Kidney (tissue), 14 donors: ENCODE measurements around the gene NR0B2. TPM values are rescaled to one million over a fixed set of nuclear protein-coding genes. Genes with fewer than 3 reads are reported as not detected.
"Not testable (repeated sequence)": the region's sequence is repeated elsewhere in the genome, so short reads cannot be mapped to it uniquely, and the experiment has no call there.

Source experiments
- DNase-seq, 5 donors: peaks; one replicate each; pipeline ENCODE4 v3.0.0-alpha.2; 2013 to 2020
- FAIRE-seq: peaks from 2 replicates; lab custom pipeline; 2012; peaks lifted over from hg19 to GRCh38; lab: Jason Lieb, UNC
- H3K27ac ChIP-seq, 2 donors: one replicate each; pipeline ENCODE4 v1.7.0; 2013; ENCODE audit warnings: low read depth in 2 of 2, low read length in 2 of 2, inconsistent platforms in 1 of 2
- H3K27me3 ChIP-seq: one replicate; pipeline ENCODE4 v1.7.1; 2013; ENCODE audit warnings: low read length, inconsistent platforms; ENCODE audit not compliant: control insufficient read depth, insufficient read depth
- H3K36me3 ChIP-seq, 3 donors: one replicate each; pipeline versions ENCODE4 v1.7.0 to v1.7.1; 2013; ENCODE audit warnings: low read length in 3 of 3, control low read depth in 1 of 3, inconsistent platforms in 1 of 3; ENCODE audit not compliant: insufficient read depth in 3 of 3, control insufficient read depth in 2 of 3
- H3K4me1 ChIP-seq, 3 donors: one replicate each; pipeline versions ENCODE4 v1.7.0 to v1.7.1; 2013; ENCODE audit warnings: low read length in 3 of 3, inconsistent platforms in 1 of 3, low read depth in 1 of 3; ENCODE audit not compliant: control insufficient read depth in 2 of 3, insufficient read depth in 2 of 3
- H3K4me3 ChIP-seq, 3 donors: one replicate each; pipeline versions ENCODE4 v1.7.0 to v1.8.1; 2013; ENCODE audit warnings: low read length in 3 of 3, control low read depth in 1 of 3, inconsistent platforms in 1 of 3
- H3K9ac ChIP-seq, 3 donors: one replicate each; pipeline versions ENCODE4 v1.7.0 to v1.7.1; 2013; ENCODE audit warnings: low read length in 3 of 3, control low read depth in 1 of 3, inconsistent platforms in 1 of 3
- H3K9me3 ChIP-seq, 3 donors: one replicate each; pipeline versions ENCODE4 v1.7.0 to v1.7.1; 2013; ENCODE audit warnings: low read length in 3 of 3, control low read depth in 1 of 3, inconsistent platforms in 1 of 3; ENCODE audit not compliant: control insufficient read depth in 2 of 3, insufficient read depth in 1 of 3
- intact Hi-C: fragments of 100-400 bp; cut with DNase I; formaldehyde crosslinking; loops from one replicate; pipeline ENCODE4 v1.11.1; 2022
- polyA plus RNA-seq: library from polyadenylated mRNA; stranded (reverse); fragments of 350-450 nt; fragmentation: Illumina TruSeq; extraction: RNeasy Lipid Tissue Mini Kit (QIAGEN cat#74804); gene quantifications from one replicate; pipeline ENCODE4 v1.2.3, GENCODE V29; 2014; ENCODE audit warnings: low read depth, low replicate concordance; ENCODE audit not compliant: insufficient read depth
- total RNA-seq: library from RNA; stranded (reverse); fragmentation: NEBNext Ultra II Directional; extraction: Animal tissue kit (Norgen Biotek cat#: 25700); gene quantifications from one replicate; pipeline ENCODE4 v1.2.1, GENCODE V29; 2021
- TF ChIP-seq, protein P1 (sequence below): IDR thresholded peaks from 3 replicates; pipeline ENCODE4 v1.5.1; 2012; ENCODE audit warnings: mild to moderate bottlenecking, moderate library complexity, borderline replicate concordance; ENCODE audit not compliant: insufficient read depth; ENCODE audit errors: extremely low read depth
- donor health status: control.
- donor health status: control.
- donor health status: control.
- donor health status: control.
- donor health status: control.
- donor health status: DM: yes; HTN: yes; CAD: no.
- donor health status: Normal renal cell carcinoma (clear cell type).

NR0B2 gene
- total and polyA plus RNA-seq, 2 donors from 2014 or later, result 0.79 to 16.5 TPM

- Histone ChIP-seq H3K27me3 (no peaks in the 10 kb centered on the region), H3K9ac (no peak overlapping the region), H3K4me1 (no peaks in the 10 kb centered on the region), H3K36me3 (peaks cover 15 to 62% (median 50%) of the 10 kb centered on the region in 3 donors), H3K4me3 (no peak overlapping the region), H3K27ac (no peak overlapping the region), H3K9me3 (no peaks in the 10 kb centered on the region)
- intact Hi-C loops, result loop anchor here (10.0 kb wide), 1 partner anchor 78 kb away; no protein-coding TSS in a partner anchor
- TF ChIP-seq, protein P1, sequence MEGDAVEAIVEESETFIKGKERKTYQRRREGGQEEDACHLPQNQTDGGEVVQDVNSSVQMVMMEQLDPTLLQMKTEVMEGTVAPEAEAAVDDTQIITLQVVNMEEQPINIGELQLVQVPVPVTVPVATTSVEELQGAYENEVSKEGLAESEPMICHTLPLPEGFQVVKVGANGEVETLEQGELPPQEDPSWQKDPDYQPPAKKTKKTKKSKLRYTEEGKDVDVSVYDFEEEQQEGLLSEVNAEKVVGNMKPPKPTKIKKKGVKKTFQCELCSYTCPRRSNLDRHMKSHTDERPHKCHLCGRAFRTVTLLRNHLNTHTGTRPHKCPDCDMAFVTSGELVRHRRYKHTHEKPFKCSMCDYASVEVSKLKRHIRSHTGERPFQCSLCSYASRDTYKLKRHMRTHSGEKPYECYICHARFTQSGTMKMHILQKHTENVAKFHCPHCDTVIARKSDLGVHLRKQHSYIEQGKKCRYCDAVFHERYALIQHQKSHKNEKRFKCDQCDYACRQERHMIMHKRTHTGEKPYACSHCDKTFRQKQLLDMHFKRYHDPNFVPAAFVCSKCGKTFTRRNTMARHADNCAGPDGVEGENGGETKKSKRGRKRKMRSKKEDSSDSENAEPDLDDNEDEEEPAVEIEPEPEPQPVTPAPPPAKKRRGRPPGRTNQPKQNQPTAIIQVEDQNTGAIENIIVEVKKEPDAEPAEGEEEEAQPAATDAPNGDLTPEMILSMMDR, result no peak
- DNase-seq (peak in 1 of 5 donors; percentile 19), FAIRE-seq (no peak)
Measured at GRCh38 chr1:26882696-26883463, 30.9 kb downstream of the NR0B2 start.

DNA sequence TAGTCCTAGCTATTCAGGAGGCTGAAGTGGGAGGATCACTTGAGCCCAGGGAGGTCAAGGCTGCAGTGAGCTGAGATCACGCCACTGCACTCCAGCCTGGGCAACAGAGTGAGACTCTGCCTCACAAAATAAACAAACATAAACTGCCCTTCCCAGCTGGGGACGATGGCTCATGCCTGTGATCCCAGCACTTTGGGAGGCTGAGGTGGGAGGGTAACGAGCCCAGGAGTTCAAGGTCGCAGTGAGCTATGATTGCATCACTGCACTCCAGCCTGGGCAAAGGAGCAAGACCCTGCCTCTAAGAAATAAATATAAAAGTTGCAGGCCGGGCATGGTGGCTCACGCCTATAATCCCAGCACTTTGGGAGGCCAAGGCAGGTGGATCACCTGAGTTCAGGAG, 32.2 kb downstream of the NR0B2 start:
- H3K9ac ChIP-seq, FAIRE-seq, H3K27me3 ChIP-seq, H3K9me3 ChIP-seq, H3K4me1 ChIP-seq, H3K27ac ChIP-seq, H3K4me3 ChIP-seq: not testable (repeated sequence)
- H3K36me3 ChIP-seq, result peaks cover 15 to 61% (median 52%) of the 10 kb centered on the region in 3 donors
- peak in 1 of 5 donors; percentile 35 for DNase-seq
- intact Hi-C loops, result loop anchor here (10.0 kb wide), 1 partner anchor 77 kb away; no protein-coding TSS in a partner anchor

GRCh38 chr1:26879793-26880192, 34.0 kb downstream of the NR0B2 start:
- TF ChIP-seq, protein P1, result no peak
- Histone ChIP-seq H3K27me3 (no peaks in the 10 kb centered on the region), H3K36me3 (peaks cover 6 to 47% (median 40%) of the 10 kb centered on the region in 3 donors), H3K9ac (no peak overlapping the region), H3K4me1 (no peaks in the 10 kb centered on the region), H3K9me3 (no peaks in the 10 kb centered on the region), H3K4me3 (no peak overlapping the region), H3K27ac (no peak overlapping the region)
- DNase-seq (no peak), FAIRE-seq (no peak)
- intact Hi-C loops, result loop anchor here (10.0 kb wide), 1 partner anchor 75 kb away; no protein-coding TSS in a partner anchor

GRCh38 chr1:26877326-26877725, 36.4 kb downstream of the NR0B2 start:
- FAIRE-seq (no peak), DNase-seq (no peak)
- TF ChIP-seq, protein P1, result no peak
- H3K27ac ChIP-seq, result no peak overlapping the region
- no peaks in the 10 kb centered on the region for H3K27me3 ChIP-seq
- no peaks in the 10 kb centered on the region for H3K4me1 ChIP-seq
- intact Hi-C loops, result no loop called here
- peaks cover 2 to 28% (median 23%) of the 10 kb centered on the region in 3 donors for H3K36me3 ChIP-seq
- no peak overlapping the region for H3K9ac ChIP-seq
- no peak overlapping the region for H3K4me3 ChIP-seq
- no peaks in the 10 kb centered on the region for H3K9me3 ChIP-seq
